GM18873 (cell line): ENCODE measurements around the gene MRRF.

ENCODE experiments used
- ATAC-seq: cut with Tn5 transposase; IDR thresholded peaks from one replicate; pipeline ENCODE4 v1.9.1; 2021; ENCODE audit warnings: mild to moderate bottlenecking, moderate library complexity, moderate number of reproducible peaks; ENCODE audit not compliant: unreplicated experiment, low FRiP score

Gene MRRF

DNA sequence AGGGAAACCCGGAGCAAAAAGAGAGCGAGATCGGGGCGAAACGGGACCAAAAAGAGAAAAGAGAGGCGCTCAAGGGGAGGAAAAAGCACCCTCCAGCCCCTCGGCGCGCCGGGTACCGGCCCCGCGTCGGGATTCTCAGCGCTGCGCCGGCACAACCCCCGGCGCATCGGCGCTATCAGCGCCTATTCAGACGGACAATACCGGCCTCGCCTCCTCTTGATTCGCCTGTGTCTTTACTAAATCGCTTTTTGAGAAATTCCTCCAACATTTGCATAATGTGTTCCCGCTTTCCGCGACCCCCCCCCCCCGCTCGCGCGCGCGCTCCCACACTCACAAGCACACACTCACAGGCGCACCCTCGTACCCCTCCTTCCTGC is 36.5 kb upstream of the MRRF start:
- ATAC-seq: no peak

DNA sequence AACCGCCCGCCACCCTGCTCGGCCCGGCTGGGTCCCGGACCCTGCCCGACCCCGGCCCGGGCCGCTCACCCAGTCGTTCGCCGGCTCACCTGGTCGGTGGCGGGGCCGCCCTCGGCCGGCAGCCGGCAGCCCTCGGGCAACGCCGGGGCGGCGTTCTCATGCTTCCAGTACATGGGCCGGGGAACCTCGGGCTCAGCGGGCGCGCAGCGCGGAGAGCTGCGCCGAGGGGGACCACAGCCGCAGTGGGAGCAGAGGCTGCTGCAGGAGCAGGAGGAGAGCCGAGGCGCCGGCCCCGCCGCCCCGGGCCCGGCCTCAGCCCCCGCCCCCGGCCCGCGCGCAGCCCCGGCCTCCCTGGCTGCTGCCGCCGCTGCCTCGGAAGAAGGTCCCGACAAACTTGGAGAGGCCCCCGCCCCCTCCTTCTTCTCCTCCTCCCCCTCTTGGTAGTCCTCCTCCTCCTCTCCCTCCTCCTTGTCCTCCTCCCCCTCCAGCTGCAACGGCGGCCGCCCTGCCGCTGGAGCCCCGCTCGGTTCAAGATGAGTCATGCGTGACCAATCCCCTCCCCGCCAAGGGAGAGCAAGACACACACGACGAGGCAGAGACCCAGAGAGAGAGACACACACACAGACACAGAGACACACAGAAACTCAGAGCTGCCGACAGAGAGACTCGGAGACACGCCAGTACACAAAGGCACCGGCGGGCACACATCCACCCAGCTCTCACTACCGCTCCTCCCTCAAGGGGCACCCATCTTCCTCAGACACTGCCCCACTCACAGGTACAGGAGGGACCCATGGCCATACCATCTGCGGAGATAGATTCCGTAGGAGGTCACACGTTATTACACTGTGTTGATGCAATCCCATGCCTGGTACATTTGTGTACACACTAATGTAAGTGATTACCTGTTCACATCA is 35.9 kb upstream of the MRRF start, which contains the start of gene LHX6:
TSS of gene LHX6 (minus strand) at position 390 of the 917 bp plus-strand sequence. CDS start at position 173, 217 bp downstream.
- ATAC-seq: no peak

DNA sequence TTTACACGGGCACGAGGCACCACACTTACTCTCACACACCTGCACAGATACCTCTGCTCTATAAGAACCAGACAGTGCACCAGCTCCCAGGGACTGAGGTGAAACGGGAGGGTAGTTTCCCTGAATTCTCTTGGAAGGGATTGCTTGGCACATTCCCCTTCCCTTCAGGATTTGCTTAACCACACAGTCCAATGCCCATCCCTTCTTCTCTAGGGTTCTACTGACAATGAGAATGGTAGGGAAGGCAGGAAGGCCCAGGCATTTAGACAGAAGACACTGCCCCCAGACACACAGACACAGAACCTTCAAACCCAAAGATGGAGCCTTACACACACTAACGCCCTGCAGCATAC is 35.2 kb upstream of the MRRF start:
- ATAC-seq: no peak

DNA sequence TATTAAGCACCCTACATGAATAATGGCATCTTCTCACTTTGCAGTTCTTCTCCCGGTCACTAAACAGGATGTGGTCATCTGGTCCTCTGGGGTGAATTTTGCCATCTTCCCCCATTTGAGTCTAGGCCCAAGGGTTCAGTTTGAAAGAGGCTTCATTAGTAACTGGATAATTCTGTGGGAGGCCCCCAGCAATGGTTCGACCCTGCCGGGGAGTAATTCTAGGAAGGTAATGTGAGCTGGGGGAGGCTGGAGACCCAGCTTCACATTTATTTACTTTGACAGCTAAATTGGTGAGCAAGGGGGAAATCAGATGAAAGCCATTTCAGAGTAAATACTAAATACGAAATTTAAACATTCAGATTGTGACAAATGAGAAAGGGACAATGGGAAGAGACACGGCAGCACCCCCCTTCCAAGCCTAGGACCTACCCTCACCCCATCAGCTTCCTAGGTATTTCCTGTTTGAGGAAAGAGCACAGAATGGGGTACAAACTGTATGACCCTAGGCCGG is 31.8 kb upstream of the MRRF start:
- no peak for ATAC-seq

DNA sequence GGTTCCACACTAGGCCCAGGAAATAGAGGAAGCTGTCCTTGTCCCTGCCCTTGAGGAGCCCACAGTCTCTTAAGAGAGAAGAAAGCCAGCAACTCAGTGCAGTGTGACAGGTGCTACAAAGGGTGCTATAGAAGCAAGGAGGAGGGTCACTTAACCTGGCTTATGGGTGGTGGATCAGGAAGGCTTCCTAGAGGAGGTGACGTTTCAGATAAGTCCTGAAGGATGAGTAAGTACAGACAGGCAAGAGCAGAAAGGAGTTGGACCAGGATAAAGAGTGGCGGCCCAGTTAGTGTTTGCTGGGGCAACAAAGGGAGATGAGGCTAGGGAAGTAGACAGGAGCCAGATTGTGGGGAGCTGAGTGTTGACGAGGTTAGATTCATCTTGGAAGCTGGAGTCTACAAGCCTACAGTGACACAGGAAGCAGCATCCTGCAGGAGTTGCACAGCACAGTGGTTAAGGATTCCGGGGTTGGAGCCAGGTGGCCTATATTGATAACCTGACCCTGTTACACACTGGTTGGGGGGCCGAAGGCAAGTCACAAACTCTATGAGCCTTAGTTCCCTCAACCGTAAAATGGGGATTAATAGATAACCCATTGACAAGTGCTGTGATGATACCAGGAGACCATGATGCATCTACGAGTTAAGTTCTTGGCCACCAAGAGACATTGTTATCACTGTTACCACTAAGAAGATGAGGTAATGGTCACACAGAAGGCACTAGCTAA is 30.5 kb upstream of the MRRF start:
- no peak for ATAC-seq

DNA sequence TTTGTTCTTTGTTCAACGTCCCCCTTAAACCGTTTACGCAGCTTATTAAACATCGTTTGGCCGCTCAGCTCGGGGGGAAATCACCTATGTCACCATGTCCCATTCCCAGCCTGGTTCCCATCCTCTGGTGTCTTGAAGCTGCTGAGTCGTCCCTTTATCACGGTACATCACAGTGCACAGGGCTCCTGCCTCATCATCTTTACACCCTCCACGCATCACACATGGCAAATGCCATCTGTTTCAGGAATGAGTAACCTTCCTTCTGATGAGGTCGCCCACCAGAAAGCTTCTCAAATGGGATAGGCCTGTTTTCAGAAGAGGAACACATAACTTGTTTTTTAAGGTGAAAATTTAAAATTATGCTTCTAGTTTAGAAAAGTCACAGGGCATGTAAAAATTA is 28.0 kb upstream of the MRRF start:
- ATAC-seq: no peak

DNA sequence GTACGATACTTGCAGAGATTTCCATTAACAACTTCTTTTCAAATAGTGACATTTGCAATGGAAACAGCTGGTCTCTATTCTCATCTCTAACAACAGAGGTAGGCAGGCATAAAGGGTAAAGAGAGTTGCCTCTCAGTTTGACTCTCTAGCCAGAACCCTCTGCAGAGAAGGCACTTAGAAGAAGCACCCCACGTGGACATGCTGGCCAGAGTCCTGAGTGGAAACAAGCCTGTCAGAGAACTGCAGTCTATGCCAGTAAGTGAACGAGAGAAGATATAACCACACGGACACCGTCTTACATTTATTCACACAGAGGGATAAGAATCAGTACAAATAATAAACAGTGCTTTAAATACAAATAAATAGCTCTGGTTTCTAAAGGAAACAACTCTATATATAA is 25.0 kb upstream of the MRRF start:
- no peak for ATAC-seq

DNA sequence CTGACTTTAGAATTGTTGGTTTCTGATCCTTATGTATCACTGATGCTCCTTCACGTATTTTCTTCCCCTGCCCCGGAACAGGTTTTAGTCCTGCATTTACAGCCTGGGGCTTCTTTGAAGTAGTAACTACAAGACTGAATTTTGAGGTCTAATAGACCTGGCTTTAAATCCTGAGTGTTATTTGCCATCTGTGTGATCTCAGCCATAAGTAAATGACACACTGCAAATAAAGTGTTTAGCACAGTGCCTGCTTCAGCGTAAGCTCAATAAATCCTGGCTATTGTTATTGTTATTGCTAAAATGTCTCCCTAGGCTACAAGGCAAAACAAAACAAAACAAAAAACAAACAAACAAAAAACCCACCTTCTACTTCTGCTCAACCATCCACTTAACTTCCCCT is 20.3 kb upstream of the MRRF start:
- no peak for ATAC-seq

DNA sequence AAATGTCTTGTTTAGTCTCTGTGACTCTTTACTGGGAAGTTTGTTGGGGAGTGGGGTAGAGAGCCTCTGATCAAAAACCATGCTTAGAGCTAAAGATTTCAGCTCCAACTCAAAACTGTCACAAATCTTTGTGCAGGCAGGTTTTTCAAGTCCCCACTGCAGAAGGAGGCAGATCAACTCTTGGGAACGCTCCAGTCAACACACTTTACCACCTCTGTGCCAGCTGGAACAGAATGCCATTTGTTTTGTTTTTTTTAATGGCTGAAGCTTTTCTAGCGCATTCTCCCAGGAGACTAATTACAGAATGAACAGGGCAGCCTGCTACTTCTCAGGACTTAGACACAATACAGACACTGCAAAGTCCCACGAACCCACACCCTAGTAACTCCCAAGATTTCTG is 18.0 kb upstream of the MRRF start:
- no peak for ATAC-seq

DNA sequence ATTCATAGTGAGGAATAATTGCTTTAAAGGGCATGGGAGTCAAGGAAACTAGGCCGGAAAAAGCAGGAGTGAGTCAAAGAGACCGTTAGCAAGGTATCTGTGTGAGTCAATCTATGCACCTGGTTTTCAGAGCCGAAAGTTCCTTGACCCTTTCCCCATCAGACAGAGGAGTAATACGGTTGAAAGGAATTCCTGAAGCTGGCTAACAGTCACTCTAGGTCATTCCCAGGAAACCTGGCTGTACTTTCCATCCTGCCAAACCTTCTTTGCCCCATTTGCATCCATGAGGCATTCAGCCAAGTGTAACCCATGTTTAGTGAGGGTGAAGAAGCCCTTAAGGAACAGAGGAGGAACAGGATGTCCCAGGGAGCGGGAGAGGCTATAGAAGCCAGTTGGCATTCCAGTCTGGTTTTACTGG is 16.2 kb upstream of the MRRF start:
- no peak for ATAC-seq

DNA sequence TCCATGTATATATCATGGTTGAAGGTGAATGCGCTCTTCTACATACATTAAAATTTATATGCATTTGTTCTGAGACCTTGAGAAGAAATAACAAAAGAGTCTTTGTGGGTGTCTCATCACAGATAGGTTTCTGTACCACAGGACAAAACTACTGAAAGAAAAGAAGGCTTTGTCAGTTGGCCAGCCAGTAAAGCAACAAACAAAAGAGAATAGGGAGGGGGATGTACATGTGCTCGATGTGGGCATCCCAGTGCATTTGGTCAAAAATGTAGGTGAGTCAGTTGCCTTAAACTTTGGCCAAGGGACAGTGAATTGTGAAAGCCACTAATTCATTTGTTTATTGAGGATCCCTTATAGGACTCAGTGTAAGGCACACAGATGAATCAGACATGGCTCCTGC is 13.3 kb upstream of the MRRF start:
- no peak for ATAC-seq

DNA sequence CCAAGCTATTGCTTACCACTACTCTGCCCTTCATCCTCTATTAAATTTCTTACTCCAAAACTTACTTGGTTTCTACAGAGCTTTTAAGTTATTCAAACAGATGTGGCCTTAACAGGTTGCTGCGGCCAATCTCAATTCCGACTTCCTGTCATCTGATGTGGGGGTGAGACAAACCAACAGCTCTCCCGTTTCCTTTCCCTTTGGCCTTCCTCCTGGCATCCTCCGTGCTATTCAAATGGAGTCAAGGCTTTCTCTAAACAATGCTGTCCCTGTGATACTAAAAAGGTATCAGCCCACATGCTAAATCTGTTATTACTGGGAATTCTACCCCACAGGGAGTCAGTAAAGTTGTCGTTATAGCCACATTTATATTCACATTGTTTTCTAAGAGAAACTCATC is 11.9 kb upstream of the MRRF start:
- no peak for ATAC-seq

DNA sequence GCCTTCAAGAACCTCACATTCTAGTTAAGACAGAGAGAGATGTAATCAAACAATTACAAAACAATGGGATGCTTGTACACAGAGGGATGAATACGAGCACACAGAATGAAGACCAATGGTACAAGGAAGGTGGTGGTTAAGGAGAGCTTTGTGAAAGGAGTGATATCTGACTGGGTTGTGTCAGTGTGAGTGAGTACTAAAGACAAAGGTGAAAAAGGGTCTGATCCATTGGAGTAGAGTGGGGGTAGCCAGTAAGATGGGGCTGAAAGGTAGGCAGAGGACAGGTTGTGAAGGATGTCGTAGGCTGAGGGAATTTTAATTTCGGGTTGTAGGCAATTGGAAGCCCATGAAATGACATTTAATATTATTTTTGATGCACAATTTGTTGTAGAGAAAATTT is 9.9 kb upstream of the MRRF start:
- no peak for ATAC-seq

DNA sequence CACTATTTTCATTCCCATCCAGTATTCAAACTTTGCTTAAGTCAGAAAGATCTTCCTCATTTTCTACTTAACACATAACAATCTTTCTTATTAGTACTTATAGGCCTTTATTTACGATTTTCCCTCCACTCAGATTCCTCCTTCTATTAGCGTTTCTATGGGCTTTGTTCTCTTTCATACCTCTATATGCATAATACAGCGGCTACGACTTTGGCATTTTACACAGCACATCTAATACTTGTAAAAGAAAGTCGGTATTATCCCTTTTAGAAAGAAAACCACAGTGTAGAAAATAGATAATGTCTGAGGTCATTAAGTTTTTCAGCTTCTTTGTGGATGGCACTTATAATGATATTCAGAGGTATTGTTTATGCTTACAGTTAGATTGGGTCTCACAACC is 8.5 kb upstream of the MRRF start:
- ATAC-seq: no peak

DNA sequence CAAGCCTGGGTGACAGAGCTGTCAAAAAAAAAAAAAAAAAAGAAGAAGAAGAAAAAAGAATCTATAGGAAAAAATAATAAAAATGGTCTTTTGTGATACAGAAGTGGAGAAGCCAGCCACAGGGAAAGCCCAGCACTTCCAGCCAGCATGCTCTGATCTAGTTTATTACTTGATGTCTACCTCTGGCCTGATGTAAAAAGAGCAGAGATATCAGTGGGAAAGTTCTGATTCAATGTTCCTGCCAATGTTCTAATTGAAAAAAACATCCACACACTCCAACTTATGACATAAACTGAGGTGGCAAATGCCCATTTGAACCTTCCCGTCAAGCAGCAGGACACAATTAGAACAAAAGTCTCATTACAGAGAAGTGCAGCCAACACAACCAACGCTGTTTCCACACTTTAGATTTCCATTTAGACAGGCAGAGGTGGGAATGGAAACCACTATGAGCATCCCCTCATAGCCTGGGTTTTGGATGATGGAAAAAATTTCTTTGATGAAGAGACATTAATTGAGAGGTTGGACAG is 5.7 kb upstream of the MRRF start:
- ATAC-seq: no peak

DNA sequence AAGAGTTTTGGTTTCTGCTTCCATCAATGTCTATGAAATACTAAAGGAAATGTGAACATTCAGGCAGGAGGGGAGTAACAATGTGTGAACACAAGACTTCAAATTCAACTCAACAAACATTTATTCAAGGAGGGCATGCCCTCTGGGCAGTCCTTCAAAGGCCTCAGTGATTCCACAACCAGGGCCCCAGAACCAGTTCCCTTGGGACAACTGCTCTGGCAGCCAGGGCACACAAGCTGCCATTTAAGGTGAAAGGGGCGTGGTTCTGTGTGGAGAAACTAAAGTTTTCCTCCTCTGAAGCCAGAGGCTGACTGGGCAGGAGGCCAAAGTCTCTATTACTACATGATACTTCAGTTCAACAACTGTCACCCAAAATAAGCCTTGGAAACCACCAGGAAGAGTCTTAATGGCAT is 3.2 kb upstream of the MRRF start:
- no peak for ATAC-seq

DNA sequence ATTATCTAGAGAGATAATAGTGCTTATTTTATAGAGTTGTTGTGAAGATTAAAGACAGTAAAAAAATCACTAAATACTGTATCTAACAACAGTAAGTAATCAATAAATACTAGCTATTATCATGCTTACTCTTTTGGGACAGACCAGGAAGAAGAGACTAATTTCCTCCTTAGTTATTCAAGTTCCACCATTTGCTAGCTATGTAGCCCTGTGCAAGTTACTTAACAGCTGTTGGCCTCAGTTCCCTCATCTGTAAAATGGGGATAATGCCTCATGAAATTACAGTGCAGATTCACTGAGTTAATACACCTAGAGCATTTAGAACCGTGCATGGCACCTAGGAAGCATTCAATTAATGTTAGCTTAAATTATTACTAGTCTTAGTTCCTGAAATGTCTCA is 2.6 kb upstream of the MRRF start:
- ATAC-seq: no peak

DNA sequence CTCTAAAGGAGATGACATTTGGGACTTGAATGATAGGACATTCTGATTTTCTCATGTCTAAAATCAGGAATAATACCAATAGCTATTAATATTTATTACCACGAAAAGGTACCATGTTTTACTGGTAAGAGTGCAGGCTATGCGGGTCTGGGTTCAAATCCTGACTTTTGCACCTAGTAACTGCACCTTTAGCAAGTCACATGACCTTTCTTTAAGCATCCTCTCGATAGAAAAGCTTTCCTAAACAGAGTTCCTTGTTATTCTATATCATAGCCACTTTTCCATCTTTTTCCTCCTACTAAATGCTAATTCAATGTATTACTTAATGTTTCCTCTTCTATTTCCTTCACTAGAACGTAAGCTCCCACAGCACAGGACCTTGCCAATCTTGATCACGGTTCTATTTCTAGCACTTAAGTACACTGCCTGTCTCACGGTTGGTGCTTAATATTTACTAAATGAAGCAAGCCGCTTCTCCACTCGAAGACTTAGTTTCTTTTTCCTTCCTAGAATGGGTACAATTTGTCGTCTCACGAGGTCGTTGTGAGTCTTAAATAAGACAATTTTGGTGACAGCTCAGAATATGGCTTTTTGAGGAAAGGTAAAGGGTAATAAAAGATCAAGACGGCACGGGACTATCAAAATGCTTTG is 858 bp upstream of the MRRF start:
- ATAC-seq: no peak

DNA sequence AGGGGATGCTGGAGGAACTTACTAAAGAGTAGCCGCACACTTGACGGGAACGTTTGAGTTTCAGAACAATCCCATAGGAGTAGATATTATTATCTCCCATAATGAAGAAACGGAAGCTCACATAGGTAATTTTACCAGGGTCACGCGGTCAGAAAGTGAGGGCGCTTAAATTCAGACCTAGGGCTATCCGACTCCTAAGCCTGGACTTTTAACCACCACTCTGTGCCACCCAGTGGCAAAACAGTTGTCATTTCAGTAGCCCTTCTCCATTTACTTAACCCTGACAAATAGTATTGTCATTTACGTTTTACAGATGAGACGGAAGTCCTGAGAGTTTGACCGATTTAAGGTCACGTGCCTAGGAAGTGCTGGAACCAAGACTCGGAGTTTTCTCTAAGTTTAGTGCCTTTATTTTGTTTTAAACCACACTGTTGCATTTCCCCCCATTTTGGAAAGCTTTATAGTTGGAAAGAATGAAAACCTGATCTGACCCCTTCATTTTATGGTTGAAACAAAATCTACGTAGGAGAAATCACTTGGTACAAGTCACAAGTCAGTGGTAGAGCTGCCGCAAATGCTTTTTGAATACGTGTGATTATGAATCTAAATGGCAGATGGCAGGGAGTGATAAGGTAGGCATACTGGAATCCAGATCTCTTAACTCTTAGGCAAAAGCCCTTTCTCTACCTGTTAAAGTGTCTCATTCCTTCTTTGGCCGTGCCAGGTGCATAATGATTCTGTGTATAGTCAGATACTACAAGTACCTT is 650 bp downstream of the MRRF start:
- ATAC-seq: no peak
